HepG2 (cell line): Measurements from ENCODE around the gene IL24. TPM values are rescaled to one million over a fixed set of nuclear protein-coding genes. Genes with fewer than 3 reads are reported as not detected.

Source experiments
- ATAC-seq: fragments of 200-7000 bp; cut with Tn5 transposase; 3 replicates; pipeline ENCODE4 v1.9.1; 2020; ENCODE audit warnings: mild to moderate bottlenecking, moderate library complexity
- BruUV-seq: library from RNA; stranded (reverse); fragments of 400-500 nt; replicated peaks from 2 replicates; lab custom pipeline; 2021; lab: Mats Ljungman, UMichigan
- CTCF ChIA-PET: fragments of 300-600 bp; formaldehyde crosslinking; extraction: SDS; loops from one replicate; lab custom pipeline; 2021; ENCODE audit warnings: low total read pairs, inconsistent platforms, low intra/inter-chr PET ratio; lab: Yijun Ruan, JAX
- POLR2A ChIA-PET: fragments of 350-600 bp; sonication (Branson Sonifier 250); formaldehyde crosslinking; loops from one replicate; lab custom pipeline; 2020; ENCODE audit warnings: antibody characterized with exemption, inconsistent platforms; lab: Yijun Ruan, JAX
- DNase-seq: peaks from one replicate; pipeline ENCODE4 v3.0.0-alpha.2; 2015; ENCODE audit warnings: low spot score
- FAIRE-seq: peaks from 3 replicates; lab custom pipeline; 2011; peaks lifted over from hg19 to GRCh38; lab: Jason Lieb, UNC
- H2AFZ ChIP-seq: one replicate; pipeline ENCODE4 v1.6.1; 2011; ENCODE audit warnings: low read length, inconsistent platforms
- H3K27ac ChIP-seq: fragments of 300-600 bp; 3 replicates; pipeline ENCODE4 v1.8.0; 2011; ENCODE audit warnings: mixed run types, mild to moderate bottlenecking, mixed read lengths, low read length, inconsistent platforms; ENCODE audit not compliant: insufficient read depth; ENCODE audit errors: extremely low read length
- H3K27me3 ChIP-seq, 2 experiments: fragments of 200-600 bp in 1 of 2; 2 replicates in 1 of 2; 3 replicates in 1 of 2; pipeline versions ENCODE4 v1.6.0 to v1.8.0; 2011; ENCODE audit warnings: low read length in 2 of 2, mild to moderate bottlenecking in 2 of 2, moderate library complexity in 2 of 2, inconsistent platforms in 1 of 2; ENCODE audit not compliant: insufficient read depth in 2 of 2, control insufficient read depth in 1 of 2
- H3K36me3 ChIP-seq, 2 experiments: fragments of 200-600 bp in 1 of 2; replicated peaks in 1 of 2; 2 replicates in 1 of 2; 3 replicates in 1 of 2; pipeline versions ENCODE4 v1.5.1 to v1.8.0; 2011; ENCODE audit warnings: low read length in 2 of 2, inconsistent platforms in 1 of 2; ENCODE audit not compliant: insufficient read depth in 2 of 2, control insufficient read depth in 1 of 2
- H3K4me1 ChIP-seq: 2 replicates; pipeline ENCODE4 v1.5.1; 2012; ENCODE audit warnings: low read length, inconsistent platforms; ENCODE audit not compliant: insufficient read depth
- H3K4me2 ChIP-seq: 2 replicates; pipeline ENCODE4 v1.6.0; 2011; ENCODE audit warnings: low read depth, low read length, inconsistent platforms
- H3K4me3 ChIP-seq, 3 experiments: fragments of 200-600 bp in 1 of 3; sonication (generic), shearing (Covaris generic) in 1 of 3; replicated peaks in 1 of 3; 2 replicates each; pipeline ENCODE4 v1.5.1; 2011 to 2016; ENCODE audit warnings: low read length in 3 of 3, inconsistent platforms in 2 of 3, low read depth in 2 of 3, mild to moderate bottlenecking in 2 of 3, control low read depth in 1 of 3, mixed read lengths in 1 of 3; ENCODE audit not compliant: insufficient read depth in 1 of 3
- H3K79me2 ChIP-seq: one replicate; pipeline ENCODE4 v1.6.1; 2011; ENCODE audit warnings: low read length, inconsistent platforms; ENCODE audit not compliant: insufficient read depth
- H3K9ac ChIP-seq: 2 replicates; pipeline ENCODE4 v1.6.0; 2011; ENCODE audit warnings: mild to moderate bottlenecking, low read depth, low read length, inconsistent platforms; ENCODE audit not compliant: insufficient read depth
- H3K9me3 ChIP-seq: 2 replicates; pipeline ENCODE4 v1.5.1; 2012; ENCODE audit warnings: mild to moderate bottlenecking, low read length
- H4K20me1 ChIP-seq: 2 replicates; pipeline ENCODE4 v1.6.0; 2011; ENCODE audit warnings: inconsistent platforms, mild to moderate bottlenecking, low read length, moderate library complexity; ENCODE audit not compliant: insufficient read depth
- CENPT ChIP-seq: sonication (generic); formaldehyde crosslinking; IDR thresholded peaks from 2 replicates; pipeline ENCODE4 v1.8.0; 2022; ENCODE audit warnings: low read depth, mild to moderate bottlenecking, moderate library complexity, missing genetic modification reagents
- HNRNPUL1 ChIP-seq: fragments of 200-400 bp; formaldehyde crosslinking; IDR thresholded peaks from 2 replicates; pipeline ENCODE4 v1.6.1; 2017; ENCODE audit warnings: low read depth, mild to moderate bottlenecking, low read length, moderate library complexity
- NFE2L2 ChIP-seq: fragments of 150-350 bp; IDR thresholded peaks from 2 replicates; pipeline ENCODE4 v1.6.1; 2014; ENCODE audit warnings: low read length
- RARA ChIP-seq: IDR thresholded peaks from 2 replicates; pipeline ENCODE4 v1.6.1; 2016; ENCODE audit warnings: missing genetic modification reagents, missing compliant biosample characterization
- ZNF558 ChIP-seq: sonication (generic); formaldehyde crosslinking; IDR thresholded peaks from 2 replicates; pipeline ENCODE4 v1.9.0; 2022; ENCODE audit warnings: mild to moderate bottlenecking, missing genetic modification reagents, borderline replicate concordance
- ZNF564 ChIP-seq: sonication (generic); formaldehyde crosslinking; IDR thresholded peaks from 2 replicates; pipeline ENCODE4 v1.8.1; 2023; ENCODE audit warnings: mild to moderate bottlenecking, missing genetic modification reagents
- ZNF569 ChIP-seq: sonication (generic); formaldehyde crosslinking; IDR thresholded peaks from 2 replicates; pipeline ENCODE4 v1.5.0; 2020; ENCODE audit warnings: mild to moderate bottlenecking, missing genetic modification reagents, moderate library complexity, borderline replicate concordance
- ZNF570 ChIP-seq: sonication (generic); formaldehyde crosslinking; IDR thresholded peaks from 2 replicates; pipeline ENCODE4 v1.4.0; 2020; ENCODE audit warnings: mild to moderate bottlenecking, missing genetic modification reagents, borderline replicate concordance
- ZNF678 ChIP-seq: sonication (generic); formaldehyde crosslinking; IDR thresholded peaks from 2 replicates; pipeline ENCODE4 v1.4.0; 2020; ENCODE audit warnings: mild to moderate bottlenecking, missing genetic modification reagents
- ZNF878 ChIP-seq: sonication (generic); formaldehyde crosslinking; IDR thresholded peaks from 2 replicates; pipeline ENCODE4 v1.8.1; 2023; ENCODE audit warnings: mild to moderate bottlenecking, missing genetic modification reagents, moderate library complexity
- WGBS: methylation state at CpG from one replicate; pipeline ENCODE4 v1.1.6; 2017; ENCODE audit warnings: low lambda C conversion rate; 5-methylcytosine and 5-hydroxymethylcytosine counted together
- in situ Hi-C: cut with HindIII; loops from 2 replicates; pipeline ENCODE4 v1.10.0; 2017; ENCODE audit warnings: low pct_unique_long_range_greater_than_20kb; ENCODE audit not compliant: extremely low pct_ligation_motif_present
- intact Hi-C: fragments of 100-400 bp; cut with micrococcal nuclease; formaldehyde crosslinking; loops from one replicate; pipeline ENCODE4 v1.10.0; 2022; ENCODE audit not compliant: unreplicated experiment
- polyA plus RNA-seq, 8 experiments: library from polyadenylated mRNA; depleted of rRNA in 3 of 8; stranded (reverse) in 7 of 8; unstranded in 1 of 8; fragments of >200 nt; fragmentation: Illumina TruSeq in 4 of 8; extraction: Trizol in 4 of 8; gene quantifications; 2 replicates each; pipeline versions ENCODE4 v1.2.1 to v1.2.3, GENCODE V29; 2011 to 2016; ENCODE audit warnings: low read depth in 4 of 8, missing spikeins in 1 of 8, mixed read lengths in 1 of 8; ENCODE audit not compliant: insufficient read depth in 1 of 8
- total RNA-seq, 5 experiments: library from RNA; depleted of rRNA; stranded (reverse); fragments of >200 nt; fragmentation: Illumina TruSeq; extraction: Trizol; gene quantifications; 2 replicates each; pipeline ENCODE4 v1.2.3, GENCODE V29; 2016; ENCODE audit warnings: low read depth in 1 of 5
- TF ChIP-seq, protein P1 (sequence below): sonication (generic); formaldehyde crosslinking; IDR thresholded peaks from 2 replicates; pipeline ENCODE4 v1.4.0; 2020; ENCODE audit warnings: missing genetic modification reagents
- TF ChIP-seq, protein P2 (sequence below): sonication (generic); formaldehyde crosslinking; IDR thresholded peaks from 2 replicates; pipeline ENCODE4 v1.8.0; 2022; ENCODE audit warnings: mild to moderate bottlenecking, missing genetic modification reagents; ENCODE audit not compliant: insufficient replicate concordance
- TF ChIP-seq, protein P3 (sequence below): sonication (generic); formaldehyde crosslinking; IDR thresholded peaks from 2 replicates; pipeline ENCODE4 v1.4.0; 2020; ENCODE audit warnings: missing genetic modification reagents

Gene IL24
- total and polyA plus RNA-seq, 2 of the 13 experiments (the other 11 are each of a cell fraction or from before 2014, with no cell fraction given), result not detected

DNA sequence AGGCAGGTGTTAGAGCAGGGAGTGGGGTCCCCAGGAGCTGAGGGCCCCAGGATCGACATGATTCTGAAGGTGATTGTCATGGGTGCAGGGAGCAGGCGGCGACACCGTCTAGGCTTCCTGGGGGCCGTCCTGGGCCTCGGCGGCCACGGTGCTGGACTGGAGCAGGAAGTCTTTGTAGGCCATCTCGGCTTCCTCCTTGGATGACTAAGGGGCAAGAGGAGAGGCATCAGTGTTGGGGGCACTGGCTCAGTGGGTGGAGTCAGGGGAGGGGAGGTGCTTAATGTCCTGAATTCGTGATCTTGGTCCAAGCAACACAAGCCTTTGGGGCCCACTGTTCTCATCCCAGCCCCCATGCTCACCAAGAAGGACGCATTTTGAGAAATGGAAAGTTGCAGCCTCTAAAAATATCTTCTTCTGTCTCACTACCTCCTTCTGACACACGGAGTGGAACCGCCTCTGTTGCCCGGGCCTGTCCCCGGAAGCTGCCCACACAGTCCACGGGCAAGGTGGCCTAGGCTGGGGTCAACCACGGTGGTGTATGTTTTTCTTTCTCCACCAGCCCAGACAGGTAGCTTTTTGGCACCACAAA is 33.1 kb downstream of the IL24 start:
- H3K9me3 ChIP-seq, result no peaks in the 10 kb centered on the region
- peaks cover 11% of the 10 kb centered on the region for H3K4me1 ChIP-seq
- no peak for TF ChIP-seq ZNF878 (CRISPR knock-in tag)
- no peak for TF ChIP-seq CENPT (CRISPR knock-in tag)
- no peak for TF ChIP-seq ZNF678
- no peak for DNase-seq
- 37% methylated on average over 12 of the region's 17 CpGs for WGBS
- no peak overlapping the region for H3K4me2 ChIP-seq
- no peaks in the 10 kb centered on the region for H3K36me3 ChIP-seq
- ATAC-seq, result no peak
- FAIRE-seq, result no peak
- H3K27ac ChIP-seq, result no peak overlapping the region
- no peak overlapping the region for H2AFZ ChIP-seq
- H3K79me2 ChIP-seq, result no peaks in the 10 kb centered on the region
- no peaks in the 10 kb centered on the region; a peak in 2 of 5 replicates for H3K27me3 ChIP-seq
- H3K9ac ChIP-seq, result no peak overlapping the region
- BruUV-seq, result no TSS peak
- CTCF ChIA-PET, result no interaction called here
- in situ Hi-C loops, result loop anchor here (5.0 to 10.0 kb wide), 2 partner anchors 52 to 144 kb away; no protein-coding TSS in a partner anchor
- no peaks in the 10 kb centered on the region for H4K20me1 ChIP-seq
- intact Hi-C loops, result no loop called here
- no peak overlapping the region for H3K4me3 ChIP-seq
- POLR2A ChIA-PET, result no interaction called here

DNA sequence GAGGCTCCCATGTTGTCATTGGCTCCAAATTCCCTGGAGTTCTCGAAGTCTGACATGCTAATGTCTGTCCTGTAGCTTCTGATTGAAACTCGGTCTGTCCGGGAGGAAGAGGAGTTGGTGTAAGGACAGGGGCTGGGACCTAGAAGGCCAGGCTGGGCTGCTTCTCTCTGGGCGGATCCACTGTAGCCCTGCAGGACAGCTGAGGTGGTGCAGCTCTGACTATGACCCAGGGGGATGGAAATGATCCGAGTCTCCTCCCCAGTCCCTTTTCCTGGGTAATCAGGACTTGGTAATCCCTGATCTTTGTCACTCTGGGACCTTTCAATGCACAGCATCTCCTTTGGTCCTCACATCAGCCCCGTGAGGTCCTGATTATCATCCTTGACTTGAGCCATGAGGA is 34.5 kb downstream of the IL24 start:
- Histone ChIP-seq H3K4me2 (no peak overlapping the region), H3K4me1 (peaks cover 8% of the 10 kb centered on the region), H3K79me2 (no peaks in the 10 kb centered on the region), H3K4me3 (no peak overlapping the region), H4K20me1 (no peaks in the 10 kb centered on the region), H3K36me3 (no peaks in the 10 kb centered on the region), H2AFZ (no peak overlapping the region), H3K9me3 (no peaks in the 10 kb centered on the region), H3K9ac (no peak overlapping the region)
- 5% methylated on average over 3 of the region's 6 CpGs for WGBS
- DNase-seq (no peak), ATAC-seq (peak; percentile 63), FAIRE-seq (no peak)
- POLR2A ChIA-PET, result no interaction called here
- no peak for TF ChIP-seq HNRNPUL1
- TF ChIP-seq ZNF564 (CRISPR knock-in tag), result no peak
- TF ChIP-seq, protein P1, sequence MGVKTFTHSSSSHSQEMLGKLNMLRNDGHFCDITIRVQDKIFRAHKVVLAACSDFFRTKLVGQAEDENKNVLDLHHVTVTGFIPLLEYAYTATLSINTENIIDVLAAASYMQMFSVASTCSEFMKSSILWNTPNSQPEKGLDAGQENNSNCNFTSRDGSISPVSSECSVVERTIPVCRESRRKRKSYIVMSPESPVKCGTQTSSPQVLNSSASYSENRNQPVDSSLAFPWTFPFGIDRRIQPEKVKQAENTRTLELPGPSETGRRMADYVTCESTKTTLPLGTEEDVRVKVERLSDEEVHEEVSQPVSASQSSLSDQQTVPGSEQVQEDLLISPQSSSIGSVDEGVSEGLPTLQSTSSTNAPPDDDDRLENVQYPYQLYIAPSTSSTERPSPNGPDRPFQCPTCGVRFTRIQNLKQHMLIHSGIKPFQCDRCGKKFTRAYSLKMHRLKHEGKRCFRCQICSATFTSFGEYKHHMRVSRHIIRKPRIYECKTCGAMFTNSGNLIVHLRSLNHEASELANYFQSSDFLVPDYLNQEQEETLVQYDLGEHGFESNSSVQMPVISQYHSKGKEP (CRISPR knock-in tag), result no peak
- no peak for TF ChIP-seq ZNF569 (CRISPR knock-in tag)
- TF ChIP-seq NFE2L2, result no peak
- no peak for TF ChIP-seq ZNF558 (CRISPR knock-in tag)
- TF ChIP-seq, protein P2, sequence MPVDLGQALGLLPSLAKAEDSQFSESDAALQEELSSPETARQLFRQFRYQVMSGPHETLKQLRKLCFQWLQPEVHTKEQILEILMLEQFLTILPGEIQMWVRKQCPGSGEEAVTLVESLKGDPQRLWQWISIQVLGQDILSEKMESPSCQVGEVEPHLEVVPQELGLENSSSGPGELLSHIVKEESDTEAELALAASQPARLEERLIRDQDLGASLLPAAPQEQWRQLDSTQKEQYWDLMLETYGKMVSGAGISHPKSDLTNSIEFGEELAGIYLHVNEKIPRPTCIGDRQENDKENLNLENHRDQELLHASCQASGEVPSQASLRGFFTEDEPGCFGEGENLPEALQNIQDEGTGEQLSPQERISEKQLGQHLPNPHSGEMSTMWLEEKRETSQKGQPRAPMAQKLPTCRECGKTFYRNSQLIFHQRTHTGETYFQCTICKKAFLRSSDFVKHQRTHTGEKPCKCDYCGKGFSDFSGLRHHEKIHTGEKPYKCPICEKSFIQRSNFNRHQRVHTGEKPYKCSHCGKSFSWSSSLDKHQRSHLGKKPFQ (CRISPR knock-in tag), result no peak
- TF ChIP-seq, protein P3, sequence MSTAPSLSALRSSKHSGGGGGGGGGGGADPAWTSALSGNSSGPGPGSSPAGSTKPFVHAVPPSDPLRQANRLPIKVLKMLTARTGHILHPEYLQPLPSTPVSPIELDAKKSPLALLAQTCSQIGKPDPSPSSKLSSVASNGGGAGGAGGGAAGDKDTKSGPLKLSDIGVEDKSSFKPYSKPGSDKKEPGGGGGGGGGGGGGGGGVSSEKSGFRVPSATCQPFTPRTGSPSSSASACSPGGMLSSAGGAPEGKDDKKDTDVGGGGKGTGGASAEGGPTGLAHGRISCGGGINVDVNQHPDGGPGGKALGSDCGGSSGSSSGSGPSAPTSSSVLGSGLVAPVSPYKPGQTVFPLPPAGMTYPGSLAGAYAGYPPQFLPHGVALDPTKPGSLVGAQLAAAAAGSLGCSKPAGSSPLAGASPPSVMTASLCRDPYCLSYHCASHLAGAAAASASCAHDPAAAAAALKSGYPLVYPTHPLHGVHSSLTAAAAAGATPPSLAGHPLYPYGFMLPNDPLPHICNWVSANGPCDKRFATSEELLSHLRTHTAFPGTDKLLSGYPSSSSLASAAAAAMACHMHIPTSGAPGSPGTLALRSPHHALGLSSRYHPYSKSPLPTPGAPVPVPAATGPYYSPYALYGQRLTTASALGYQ (CRISPR knock-in tag), result no peak
- TF ChIP-seq ZNF570 (CRISPR knock-in tag), result no peak
- no peak for TF ChIP-seq RARA (CRISPR knock-in tag)
- TF ChIP-seq, all 625 proteins: peak for 0
- CTCF ChIA-PET, result no interaction called here
- Histone ChIP-seq H3K27ac (no peak overlapping the region), H3K27me3 (no peaks in the 10 kb centered on the region; a peak in 2 of 5 replicates)
- no TSS peak for BruUV-seq
- intact Hi-C loops (no loop called here), in situ Hi-C loops (loop anchor here (5.0 to 10.0 kb wide), 2 partner anchors 51 to 143 kb away; no protein-coding TSS in a partner anchor)
